H9 (cell line): ENCODE measurements around the gene ZSWIM5. TPM values are rescaled to one million over a fixed set of nuclear protein-coding genes. Genes with fewer than 3 reads are reported as not detected.

Experiments
- DNase-seq: peaks from one replicate; pipeline ENCODE4 v3.0.0-alpha.2; 2017
- H2AFZ ChIP-seq: one replicate; pipeline ENCODE4 v1.6.1; 2013; ENCODE audit warnings: mild to moderate bottlenecking, low read length, control low read depth, moderate library complexity
- H2AK5ac ChIP-seq: 2 replicates; pipeline ENCODE4 v1.6.1; 2013; ENCODE audit warnings: low read length, control low read depth, mixed read lengths; ENCODE audit not compliant: insufficient read length
- H2BK120ac ChIP-seq: one replicate; pipeline ENCODE4 v1.6.1; 2013; ENCODE audit warnings: low read depth, mild to moderate bottlenecking, low read length, control low read depth, inconsistent platforms; ENCODE audit not compliant: poor library complexity, severe bottlenecking
- H2BK12ac ChIP-seq: 2 replicates; pipeline ENCODE4 v1.6.1; 2013; ENCODE audit warnings: low read length, control low read depth, mixed read lengths, low read depth; ENCODE audit not compliant: insufficient read length
- H2BK15ac ChIP-seq: 2 replicates; pipeline ENCODE4 v1.6.1; 2013; ENCODE audit warnings: low read depth, low read length, control low read depth
- H2BK20ac ChIP-seq: one replicate; pipeline ENCODE4 v1.6.1; 2013; ENCODE audit warnings: low read depth, mild to moderate bottlenecking, low read length, control low read depth, inconsistent platforms; ENCODE audit not compliant: poor library complexity, severe bottlenecking
- H2BK5ac ChIP-seq: 2 replicates; pipeline ENCODE4 v1.6.1; 2013; ENCODE audit warnings: low read length, control low read depth, mixed read lengths; ENCODE audit not compliant: insufficient read length
- H3K14ac ChIP-seq: 2 replicates; pipeline ENCODE4 v1.6.1; 2013; ENCODE audit warnings: low read length, control low read depth; ENCODE audit not compliant: insufficient read depth
- H3K18ac ChIP-seq: 2 replicates; pipeline ENCODE4 v1.6.1; 2013; ENCODE audit warnings: low read depth, mild to moderate bottlenecking, mixed read lengths, low read length, control low read depth; ENCODE audit not compliant: insufficient read length
- H3K23ac ChIP-seq: 2 replicates; pipeline ENCODE4 v1.6.1; 2013; ENCODE audit warnings: low read length, control low read depth, mixed read lengths, low read depth; ENCODE audit not compliant: insufficient read length
- H3K23me2 ChIP-seq: 2 replicates; pipeline ENCODE4 v1.6.1; 2013; ENCODE audit warnings: low read depth, mild to moderate bottlenecking, mixed read lengths, low read length, control low read depth; ENCODE audit not compliant: insufficient read length, poor library complexity, severe bottlenecking
- H3K27ac ChIP-seq: 2 replicates; pipeline ENCODE4 v1.5.1; 2013; ENCODE audit warnings: low read length, control low read depth, mixed read lengths, low read depth; ENCODE audit not compliant: insufficient read length
- H3K27me3 ChIP-seq: 2 replicates; pipeline ENCODE4 v1.6.1; 2013; ENCODE audit warnings: low read length, control low read depth, inconsistent platforms; ENCODE audit not compliant: insufficient read depth
- H3K4ac ChIP-seq: 2 replicates; pipeline ENCODE4 v1.6.1; 2013; ENCODE audit warnings: low read depth, mild to moderate bottlenecking, control low read depth, inconsistent platforms, low read length, moderate library complexity
- H3K4me1 ChIP-seq: 2 replicates; pipeline ENCODE4 v1.6.1; 2013; ENCODE audit warnings: low read length, control low read depth, inconsistent platforms; ENCODE audit not compliant: insufficient read depth
- H3K4me2 ChIP-seq: 2 replicates; pipeline ENCODE4 v1.6.1; 2013; ENCODE audit warnings: low read length, control low read depth, mixed read lengths; ENCODE audit not compliant: insufficient read length, insufficient read depth
- H3K56ac ChIP-seq: 2 replicates; pipeline ENCODE4 v1.6.1; 2013; ENCODE audit warnings: low read depth, mild to moderate bottlenecking, mixed read lengths, low read length, control low read depth; ENCODE audit not compliant: insufficient read length
- H3K79me1 ChIP-seq: 2 replicates; pipeline ENCODE4 v1.6.1; 2013; ENCODE audit warnings: low read depth, mild to moderate bottlenecking, moderate library complexity, low read length, control low read depth, inconsistent platforms; ENCODE audit not compliant: insufficient read depth, poor library complexity, severe bottlenecking
- H3K79me2 ChIP-seq: 2 replicates; pipeline ENCODE4 v1.6.1; 2013; ENCODE audit warnings: low read length, control low read depth, inconsistent platforms; ENCODE audit not compliant: insufficient read depth
- H3K9ac ChIP-seq: 2 replicates; pipeline ENCODE4 v1.6.1; 2013; ENCODE audit warnings: low read length, control low read depth, mixed read lengths; ENCODE audit not compliant: insufficient read length; ENCODE audit errors: extremely low read depth
- H3K9me3 ChIP-seq: one replicate; pipeline ENCODE4 v1.6.1; 2013; ENCODE audit warnings: low read depth, low read length, inconsistent platforms; ENCODE audit not compliant: control insufficient read depth
- H3T11ph ChIP-seq: one replicate; pipeline ENCODE4 v1.6.1; 2013; ENCODE audit warnings: mild to moderate bottlenecking, low read length, control low read depth, inconsistent platforms
- H4K20me1 ChIP-seq: one replicate; pipeline ENCODE4 v1.6.1; 2013; ENCODE audit not compliant: control insufficient read depth, insufficient read length, insufficient read depth
- H4K5ac ChIP-seq: 2 replicates; pipeline ENCODE4 v1.6.1; 2013; ENCODE audit warnings: low read depth, mild to moderate bottlenecking, mixed read lengths, low read length, control low read depth; ENCODE audit not compliant: insufficient read length
- H4K8ac ChIP-seq: replicated peaks from 2 replicates; pipeline ENCODE4 v1.6.1; 2013; ENCODE audit warnings: low read length, control low read depth, mixed read lengths, low read depth; ENCODE audit not compliant: insufficient read length
- H4K91ac ChIP-seq: 2 replicates; pipeline ENCODE4 v1.6.1; 2013; ENCODE audit warnings: low read depth, mild to moderate bottlenecking, moderate library complexity, mixed read lengths, low read length, control low read depth; ENCODE audit not compliant: insufficient read length
- H3K27ac Mint-ChIP-seq, 3 experiments: 2 replicates in 2 of 3; 3 replicates in 1 of 3; pipeline ENCODE4 v1.8.0; 2020 to 2021; ENCODE audit warnings: mixed read lengths in 3 of 3, mild to moderate bottlenecking in 1 of 3, moderate library complexity in 1 of 3
- H3K27me3 Mint-ChIP-seq: 2 replicates; pipeline ENCODE4 v1.8.0; 2021; ENCODE audit warnings: low read depth, mild to moderate bottlenecking, moderate library complexity, mixed read lengths
- H3K36me3 Mint-ChIP-seq, 3 experiments: 2 replicates in 2 of 3; 3 replicates in 1 of 3; pipeline ENCODE4 v1.8.0; 2020 to 2021; ENCODE audit warnings: low read depth in 3 of 3, mixed read lengths in 3 of 3; ENCODE audit not compliant: insufficient read depth in 1 of 3
- H3K4me1 Mint-ChIP-seq, 2 experiments: 2 replicates each; pipeline ENCODE4 v1.8.0; 2020; ENCODE audit warnings: mixed read lengths in 2 of 2
- H3K4me3 Mint-ChIP-seq, 2 experiments: 2 replicates in 1 of 2; 3 replicates in 1 of 2; pipeline ENCODE4 v1.8.0; 2020 to 2021; ENCODE audit warnings: mild to moderate bottlenecking in 2 of 2, mixed read lengths in 2 of 2, moderate library complexity in 1 of 2
- H3K9me3 Mint-ChIP-seq, 2 experiments: 2 replicates in 1 of 2; 3 replicates in 1 of 2; pipeline ENCODE4 v1.8.0; 2020; ENCODE audit warnings: mild to moderate bottlenecking in 2 of 2, mixed read lengths in 2 of 2, moderate library complexity in 1 of 2
- CTCF ChIP-seq: fragments of 200-600 bp; sonication (generic); conservative IDR thresholded peaks from 3 replicates; pipeline ENCODE4 v1.8.0; 2021; ENCODE audit warnings: antibody characterized with exemption, mild to moderate bottlenecking
- WGBS: extraction: QIAGEN DNeasy Blood & Tissue Kit; methylation state at CpG from one replicate; pipeline ENCODE4 v1.1.7; 2013; ENCODE audit warnings: missing lambda C conversion rate, low lambda C conversion rate, mixed read lengths; ENCODE audit not compliant: insufficient read length; ENCODE audit errors: extremely low coverage; 5-methylcytosine and 5-hydroxymethylcytosine counted together
- total RNA-seq: library from RNA; stranded (reverse); gene quantifications from 2 replicates; pipeline ENCODE4 v1.2.1, GENCODE V29; 2021

ZSWIM5 gene
- total RNA-seq, 1 experiment from 2014 or later, result 3.5 TPM

GRCh38 chr1:45038661-45039364 lies 167.6 kb downstream of the ZSWIM5 start:
- Histone ChIP-seq H2AFZ (no peak overlapping the region), H2BK15ac (no peak overlapping the region), H4K20me1 (no peaks in the 10 kb centered on the region), H2BK120ac (no peak overlapping the region), H3K56ac (no peak overlapping the region), H3K27me3 (no peaks in the 10 kb centered on the region), H2BK20ac (no peak overlapping the region), H3K9me3 (no peaks in the 10 kb centered on the region), H2BK5ac (no peak overlapping the region), H2BK12ac (no peak overlapping the region), H3K79me1 (no peaks in the 10 kb centered on the region), H3K4ac (no peak overlapping the region), H3K23ac (no peak overlapping the region), H4K91ac (no peak overlapping the region), H3K79me2 (no peaks in the 10 kb centered on the region), H3K14ac (no peak overlapping the region), H3K18ac (no peak overlapping the region), H3K4me2 (no peak overlapping the region), H2AK5ac (no peak overlapping the region), H4K8ac (no peak overlapping the region), H3K27ac (no peak overlapping the region), H3T11ph (no peak overlapping the region), H3K23me2 (no peaks in the 10 kb centered on the region), H3K4me1 (peaks cover 2% of the 10 kb centered on the region; the same call in 1 of the 2 replicates), H4K5ac (no peak overlapping the region), H3K9ac (no peak overlapping the region)
- Mint-ChIP-seq H3K27me3 (no peaks in the 10 kb centered on the region), H3K36me3 (no peaks in the 10 kb centered on the region), H3K4me3 (no peak overlapping the region), H3K27ac (no peak overlapping the region; a peak in 1 of 7 replicates), H3K9me3 (no peaks in the 10 kb centered on the region), H3K4me1 (peaks cover 6% of the 10 kb centered on the region in 2 experiments)
- no peak for TF ChIP-seq CTCF
- WGBS, result no CpG with 5 or more reads among the region's 8 CpGs
- DNase-seq, result no peak
